IMR-90 (cell line): ENCODE data around the gene LCN10. TPM values are rescaled to one million over a fixed set of nuclear protein-coding genes. Genes with fewer than 3 reads are reported as not detected.
A peak's percentile ranks its signal among the peaks of the same experiment; 100 is the strongest.

Experiments used
- ATAC-seq: fragments of 200-7000 bp; cut with Tn5 transposase; 2 replicates; pipeline ENCODE4 v1.9.1; 2020; ENCODE audit warnings: low read depth, mild to moderate bottlenecking, moderate library complexity
- BruUV-seq: library from RNA; stranded (reverse); fragments of 400-500 nt; replicated peaks from 2 replicates; lab custom pipeline; 2021; lab: Mats Ljungman, UMichigan
- CTCF ChIA-PET: fragments of 300-600 bp; formaldehyde crosslinking; extraction: SDS; loops from one replicate; lab custom pipeline; 2021; ENCODE audit warnings: antibody characterized with exemption; lab: Yijun Ruan, JAX
- POLR2A ChIA-PET: fragments of 300-600 bp; sonication (Branson Sonifier 250); formaldehyde crosslinking; loops from one replicate; lab custom pipeline; 2022; ENCODE audit warnings: antibody characterized with exemption; ENCODE audit not compliant: unreplicated experiment; lab: Charles Lee
- DNase-seq: peaks from one replicate; pipeline ENCODE4 v3.0.0; 2013
- H2AFZ ChIP-seq: replicated peaks from 2 replicates; pipeline ENCODE3; 2013; ENCODE audit warnings: low read length, mild to moderate bottlenecking; ENCODE audit not compliant: poor library complexity
- H2AK5ac ChIP-seq: 2 replicates; pipeline ENCODE4 v1.6.1; 2013; ENCODE audit warnings: low read depth, low read length, inconsistent platforms
- H2AK9ac ChIP-seq: replicated peaks from 2 replicates; pipeline ENCODE3; 2013; ENCODE audit warnings: mild to moderate bottlenecking, low read depth, low read length, moderate library complexity; ENCODE audit not compliant: poor library complexity
- H2BK120ac ChIP-seq: 2 replicates; pipeline ENCODE4 v1.6.1; 2013; ENCODE audit warnings: low read depth, low read length, inconsistent platforms
- H2BK15ac ChIP-seq: 3 replicates; pipeline ENCODE4 v1.6.1; 2013; ENCODE audit warnings: low read depth, low read length, inconsistent platforms
- H2BK20ac ChIP-seq: 2 replicates; pipeline ENCODE4 v1.6.1; 2013; ENCODE audit warnings: low read depth, mild to moderate bottlenecking, inconsistent platforms, low read length, moderate library complexity
- H2BK5ac ChIP-seq: 2 replicates; pipeline ENCODE4 v1.6.1; 2013; ENCODE audit warnings: mild to moderate bottlenecking, low read depth, low read length, inconsistent platforms; ENCODE audit not compliant: poor library complexity, severe bottlenecking
- H3K14ac ChIP-seq: replicated peaks from 2 replicates; pipeline ENCODE4 v1.6.1; 2013; ENCODE audit warnings: low read depth, low read length, inconsistent platforms
- H3K18ac ChIP-seq: 2 replicates; pipeline ENCODE4 v1.6.1; 2013; ENCODE audit warnings: low read depth, low read length, control low read depth
- H3K23ac ChIP-seq: 2 replicates; pipeline ENCODE4 v1.6.1; 2013; ENCODE audit warnings: low read depth, low read length, inconsistent platforms
- H3K27ac ChIP-seq: 2 replicates; pipeline ENCODE4 v1.5.1; 2013; ENCODE audit warnings: mild to moderate bottlenecking, control low read depth, low read length; ENCODE audit not compliant: insufficient read depth
- H3K27me3 ChIP-seq: 2 replicates; pipeline ENCODE4 v1.6.1; 2013; ENCODE audit warnings: low read length; ENCODE audit not compliant: control insufficient read depth, insufficient read depth
- H3K36me3 ChIP-seq: 2 replicates; pipeline ENCODE4 v1.6.1; 2013; ENCODE audit warnings: low read length, mixed read lengths; ENCODE audit not compliant: control insufficient read depth, insufficient read depth
- H3K4ac ChIP-seq: 2 replicates; pipeline ENCODE4 v1.6.1; 2013; ENCODE audit warnings: low read depth, low read length, inconsistent platforms
- H3K4me1 ChIP-seq: 2 replicates; pipeline ENCODE4 v1.6.1; 2013; ENCODE audit warnings: low read length, mixed read lengths; ENCODE audit not compliant: control insufficient read depth, insufficient read depth
- H3K4me2 ChIP-seq: 2 replicates; pipeline ENCODE4 v1.6.1; 2013; ENCODE audit warnings: low read depth, mild to moderate bottlenecking, control low read depth, low read length, moderate library complexity
- H3K4me3 ChIP-seq: 2 replicates; pipeline ENCODE4 v1.5.1; 2013; ENCODE audit warnings: low read depth, mild to moderate bottlenecking, control low read depth, low read length, moderate library complexity; ENCODE audit not compliant: insufficient read depth
- H3K56ac ChIP-seq: 2 replicates; pipeline ENCODE4 v1.6.1; 2013; ENCODE audit warnings: low read length, inconsistent platforms; ENCODE audit not compliant: insufficient read depth; ENCODE audit errors: extremely low read depth
- H3K79me1 ChIP-seq, 2 experiments: 2 replicates each; pipeline ENCODE4 v1.6.1; 2013; ENCODE audit warnings: low read length in 2 of 2, inconsistent platforms in 1 of 2, low read depth in 1 of 2
- H3K9ac ChIP-seq: 2 replicates; pipeline ENCODE4 v1.6.1; 2013; ENCODE audit warnings: low read depth, low read length, control low read depth
- H3K9me1 ChIP-seq: 2 replicates; pipeline ENCODE4 v1.6.1; 2013; ENCODE audit warnings: low read length, inconsistent platforms; ENCODE audit not compliant: insufficient read depth
- H3K9me3 ChIP-seq: 2 replicates; pipeline ENCODE4 v1.6.1; 2013; ENCODE audit warnings: low read length; ENCODE audit not compliant: control insufficient read depth, insufficient read depth
- H4K20me1 ChIP-seq: 2 replicates; pipeline ENCODE4 v1.6.1; 2013; ENCODE audit warnings: low read length, inconsistent platforms; ENCODE audit not compliant: insufficient read depth
- H4K5ac ChIP-seq: 2 replicates; pipeline ENCODE4 v1.6.1; 2013; ENCODE audit warnings: mild to moderate bottlenecking, low read depth, low read length, control low read depth
- H4K8ac ChIP-seq, 2 experiments: 2 replicates each; pipeline ENCODE4 v1.6.1; 2013; ENCODE audit warnings: low read depth in 2 of 2, low read length in 2 of 2, control low read depth in 1 of 2, inconsistent platforms in 1 of 2
- H4K91ac ChIP-seq: 2 replicates; pipeline ENCODE4 v1.6.1; 2013; ENCODE audit warnings: low read depth, low read length, inconsistent platforms; ENCODE audit not compliant: insufficient read depth
- BHLHE40 ChIP-seq: fragments of 150-350 bp; IDR thresholded peaks from 2 replicates; pipeline ENCODE4 v1.6.1; 2016; ENCODE audit warnings: mild to moderate bottlenecking, low read depth, low read length
- CEBPB ChIP-seq: IDR thresholded peaks from 2 replicates; pipeline ENCODE4 v1.6.1; 2012; ENCODE audit warnings: low read depth, low read length, improper control_type of control experiment
- CHD1 ChIP-seq: IDR thresholded peaks from 2 replicates; pipeline ENCODE4 v1.6.1; 2012; ENCODE audit warnings: low read depth, low read length, improper control_type of control experiment
- CTCF ChIP-seq: conservative IDR thresholded peaks from 2 replicates; pipeline ENCODE4 v1.5.1; 2012; ENCODE audit warnings: mild to moderate bottlenecking, low read depth, low read length, improper control_type of control experiment
- ELK1 ChIP-seq: fragments of 150-350 bp; IDR thresholded peaks from 2 replicates; pipeline ENCODE4 v1.6.1; 2016; ENCODE audit warnings: low read depth, mild to moderate bottlenecking, low read length, moderate library complexity, borderline replicate concordance
- FOS ChIP-seq: fragments of 150-350 bp; IDR thresholded peaks from 2 replicates; pipeline ENCODE4 v1.6.1; 2016; ENCODE audit warnings: low read depth, low read length
- MAFK ChIP-seq: IDR thresholded peaks from 2 replicates; pipeline ENCODE4 v1.6.1; 2012; ENCODE audit warnings: low read depth, low read length, improper control_type of control experiment
- MAZ ChIP-seq: IDR thresholded peaks from 2 replicates; pipeline ENCODE4 v1.6.1; 2012; ENCODE audit warnings: low read depth, mild to moderate bottlenecking, low read length, improper control_type of control experiment, moderate library complexity, borderline replicate concordance
- MXI1 ChIP-seq: IDR thresholded peaks from 2 replicates; pipeline ENCODE4 v1.6.1; 2012; ENCODE audit warnings: low read depth, mild to moderate bottlenecking, low read length, moderate library complexity, borderline replicate concordance
- RAD21 ChIP-seq: IDR thresholded peaks from 2 replicates; pipeline ENCODE4 v1.6.1; 2012; ENCODE audit warnings: low read length, improper control_type of control experiment
- RCOR1 ChIP-seq: IDR thresholded peaks from 2 replicates; pipeline ENCODE4 v1.6.1; 2012; ENCODE audit warnings: mild to moderate bottlenecking, low read length, improper control_type of control experiment; ENCODE audit not compliant: insufficient replicate concordance
- SMC3 ChIP-seq: fragments of 150-350 bp; IDR thresholded peaks from 2 replicates; pipeline ENCODE4 v1.6.1; 2016; ENCODE audit warnings: low read depth, mild to moderate bottlenecking, antibody characterized with exemption, low read length, moderate library complexity
- USF2 ChIP-seq: fragments of 150-350 bp; IDR thresholded peaks from 2 replicates; pipeline ENCODE4 v1.6.1; 2017; ENCODE audit warnings: mild to moderate bottlenecking, antibody characterized with exemption, low read length, low read depth
- WGBS, 2 experiments: methylation state at CpG; one replicate each; pipeline versions ENCODE4 v1.1.5 to v1.1.7; 2013; ENCODE audit warnings: missing lambda C conversion rate in 2 of 2; ENCODE audit not compliant: insufficient read length in 1 of 2; ENCODE audit errors: extremely low coverage in 2 of 2; 5-methylcytosine and 5-hydroxymethylcytosine counted together
- dilution Hi-C: fragments of 300-500 bp; cut with HindIII; formaldehyde crosslinking; loops from one replicate; pipeline ENCODE4 v1.14.3; 2018; ENCODE audit warnings: low sequenced_read_pairs; ENCODE audit not compliant: unreplicated experiment
- in situ Hi-C: fragments of 300-500 bp; cut with MboI; formaldehyde crosslinking; loops from 3 replicates; pipeline ENCODE4 v1.14.3; 2019; ENCODE audit warnings: low sequenced_read_pairs, inconsistent platforms, mixed read lengths
- intact Hi-C: fragments of 100-400 bp; cut with micrococcal nuclease; formaldehyde crosslinking; loops from 2 replicates; pipeline ENCODE4 v1.10.0; 2022
- polyA plus RNA-seq, 3 experiments: library from polyadenylated mRNA; depleted of rRNA; stranded (reverse); fragments of >200 nt; gene quantifications; 2 replicates each; pipeline ENCODE4 v1.2.3, GENCODE V29; 2012; ENCODE audit warnings: low replicate concordance in 1 of 3
- total RNA-seq: library from RNA; depleted of rRNA; stranded (reverse); fragments of >200 nt; gene quantifications from 2 replicates; pipeline ENCODE4 v1.2.3, GENCODE V29; 2012

Gene LCN10
- total and polyA plus RNA-seq, 2 of the 4 experiments (the other 2 are of a cell fraction) = not detected

GRCh38 chr9:136711751-136712689 lies 30.7 kb downstream of the LCN10 start, which contains the start of gene DIPK1B:
Gene DIPK1B (plus strand): TSS chr9:136712572. CDS start chr9:136712666, 94 bp downstream.
- no TSS peak for BruUV-seq
- Histone ChIP-seq H3K36me3 (no peaks in the 10 kb centered on the region), H3K4me1 (peaks cover 1% of the 10 kb centered on the region; the same call in 1 of the 2 replicates), H3K4ac (no peak within 1 kb of the TSS), H3K79me1 (no peaks in the 10 kb centered on the region), H3K23ac (no peak within 1 kb of the TSS; the same call in 1 of the 2 replicates), H2BK15ac (no peak within 1 kb of the TSS), H3K9me1 (no peaks in the 10 kb centered on the region), H4K91ac (no peak within 1 kb of the TSS), H2AK5ac (no peak within 1 kb of the TSS), H3K27ac (no peak within 1 kb of the TSS), H3K18ac (no peak within 1 kb of the TSS), H4K20me1 (no peaks in the 10 kb centered on the region), H4K8ac (no peak within 1 kb of the TSS), H4K5ac (no peak within 1 kb of the TSS), H3K4me3 (peak within 1 kb of the TSS; percentile 48), H2BK5ac (no peak within 1 kb of the TSS), H3K9me3 (no peaks in the 10 kb centered on the region), H2BK120ac (no peak within 1 kb of the TSS), H2BK20ac (no peak within 1 kb of the TSS), H3K14ac (no peak within 1 kb of the TSS), H3K56ac (no peak within 1 kb of the TSS), H3K27me3 (peaks cover 17% of the 10 kb centered on the region), H2AK9ac (peak within 1 kb of the TSS; percentile 42), H2AFZ (peak within 1 kb of the TSS; percentile 81), H3K9ac (peak within 1 kb of the TSS; percentile 2; the same call in 1 of the 2 replicates), H3K4me2 (peak within 1 kb of the TSS; percentile 39; the same call in 1 of the 2 replicates)
- WGBS, 2 experiments = 4% methylated on average over 59 of the region's 119 CpGs; no CpG with 5 or more reads in 1 of the 2 experiments
- CTCF ChIA-PET = no interaction called here
- intact Hi-C loops (no loop called here), in situ Hi-C loops (no loop called here), dilution Hi-C loops (no loop called here)
- ATAC-seq (peak; percentile 36), DNase-seq (no peak)
- POLR2A ChIA-PET = no interaction called here
- no peak for TF ChIP-seq BHLHE40
- no peak for TF ChIP-seq RCOR1
- TF ChIP-seq USF2 = no peak
- no peak for TF ChIP-seq SMC3
- TF ChIP-seq MAZ = no peak
- TF ChIP-seq MAFK = no peak
- TF ChIP-seq CTCF = no peak
- TF ChIP-seq ELK1 = no peak
- no peak for TF ChIP-seq FOS
- TF ChIP-seq CHD1 = no peak
- no peak for TF ChIP-seq CEBPB
- no peak for TF ChIP-seq MXI1
- TF ChIP-seq RAD21 = no peak
